HL-60 (cell line): ENCODE results near the gene MACF1.

ENCODE experiments used
- CTCF ChIP-seq: IDR thresholded peaks from one replicate; pipeline ENCODE4 v1.5.1; 2011; ENCODE audit warnings: low read length, control low read depth, inconsistent platforms; ENCODE audit not compliant: insufficient read depth
- POLR2AphosphoS5 ChIP-seq: IDR thresholded peaks from 2 replicates; pipeline ENCODE4 v1.6.1; 2012; ENCODE audit warnings: low read depth

- TF ChIP-seq POLR2AphosphoS5 (no peak), CTCF (no peak)
Observed at GRCh38 chr1:39262802-39263201, 58.3 kb downstream of the MACF1 start.
